Colon (tissue), 2 donors: ENCODE measurements around the gene ATXN2L.
"Not testable (repeated sequence)": the region's sequence is repeated elsewhere in the genome, so short reads cannot be mapped to it uniquely, and the experiment has no call there.

ENCODE experiments used
- FAIRE-seq: peaks from 2 replicates; lab custom pipeline; 2012; peaks lifted over from hg19 to GRCh38; lab: Jason Lieb, UNC
- donor health status: control.
- donor health status: control.

ATXN2L gene, protein sequence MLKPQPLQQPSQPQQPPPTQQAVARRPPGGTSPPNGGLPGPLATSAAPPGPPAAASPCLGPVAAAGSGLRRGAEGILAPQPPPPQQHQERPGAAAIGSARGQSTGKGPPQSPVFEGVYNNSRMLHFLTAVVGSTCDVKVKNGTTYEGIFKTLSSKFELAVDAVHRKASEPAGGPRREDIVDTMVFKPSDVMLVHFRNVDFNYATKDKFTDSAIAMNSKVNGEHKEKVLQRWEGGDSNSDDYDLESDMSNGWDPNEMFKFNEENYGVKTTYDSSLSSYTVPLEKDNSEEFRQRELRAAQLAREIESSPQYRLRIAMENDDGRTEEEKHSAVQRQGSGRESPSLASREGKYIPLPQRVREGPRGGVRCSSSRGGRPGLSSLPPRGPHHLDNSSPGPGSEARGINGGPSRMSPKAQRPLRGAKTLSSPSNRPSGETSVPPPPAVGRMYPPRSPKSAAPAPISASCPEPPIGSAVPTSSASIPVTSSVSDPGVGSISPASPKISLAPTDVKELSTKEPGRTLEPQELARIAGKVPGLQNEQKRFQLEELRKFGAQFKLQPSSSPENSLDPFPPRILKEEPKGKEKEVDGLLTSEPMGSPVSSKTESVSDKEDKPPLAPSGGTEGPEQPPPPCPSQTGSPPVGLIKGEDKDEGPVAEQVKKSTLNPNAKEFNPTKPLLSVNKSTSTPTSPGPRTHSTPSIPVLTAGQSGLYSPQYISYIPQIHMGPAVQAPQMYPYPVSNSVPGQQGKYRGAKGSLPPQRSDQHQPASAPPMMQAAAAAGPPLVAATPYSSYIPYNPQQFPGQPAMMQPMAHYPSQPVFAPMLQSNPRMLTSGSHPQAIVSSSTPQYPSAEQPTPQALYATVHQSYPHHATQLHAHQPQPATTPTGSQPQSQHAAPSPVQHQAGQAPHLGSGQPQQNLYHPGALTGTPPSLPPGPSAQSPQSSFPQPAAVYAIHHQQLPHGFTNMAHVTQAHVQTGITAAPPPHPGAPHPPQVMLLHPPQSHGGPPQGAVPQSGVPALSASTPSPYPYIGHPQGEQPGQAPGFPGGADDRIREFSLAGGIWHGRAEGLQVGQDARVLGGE

DNA sequence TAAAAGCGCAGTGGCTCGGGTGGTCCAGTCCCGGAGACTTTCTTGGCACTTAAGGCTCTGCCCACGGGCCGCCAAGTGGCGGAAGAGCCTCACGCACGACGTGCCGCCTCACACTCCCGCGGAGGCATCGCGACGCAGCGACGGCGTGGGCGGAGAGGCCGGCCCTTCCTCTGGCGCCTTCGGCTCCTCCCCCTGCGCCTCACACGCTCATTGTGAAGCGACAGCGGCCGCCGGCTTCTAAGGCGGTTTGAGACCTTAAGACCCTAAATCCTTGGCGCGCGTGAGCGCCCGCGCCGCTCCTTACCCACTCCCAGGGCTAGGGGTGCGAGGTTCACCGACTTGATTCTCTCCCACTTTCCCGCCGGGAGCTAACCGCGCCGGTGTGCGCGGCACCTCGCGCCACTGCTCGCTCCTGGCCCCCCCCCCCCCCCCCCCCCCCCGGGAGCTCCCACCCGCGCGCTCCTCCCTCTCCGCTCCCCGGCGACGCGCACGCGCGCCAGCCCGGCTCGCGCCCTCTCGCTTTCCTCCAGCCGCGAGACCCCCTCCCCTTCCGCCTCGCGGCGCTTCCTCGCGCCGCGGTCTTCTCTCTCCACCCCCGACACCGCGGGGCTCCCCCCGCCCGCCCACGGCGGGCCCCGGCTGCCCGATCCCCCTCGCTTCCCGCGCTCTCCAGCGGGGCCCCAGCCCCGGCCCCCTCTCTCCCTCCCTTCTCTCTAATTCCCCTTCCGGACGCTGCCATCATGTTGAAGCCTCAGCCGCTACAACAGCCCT lies at the start of gene ATXN2L:
Gene ATXN2L, plus strand, starts transcription at position 480 of the 771 bp plus-strand sequence. Its CDS starts 261 bp downstream, at position 741.
- no peak for FAIRE-seq

DNA sequence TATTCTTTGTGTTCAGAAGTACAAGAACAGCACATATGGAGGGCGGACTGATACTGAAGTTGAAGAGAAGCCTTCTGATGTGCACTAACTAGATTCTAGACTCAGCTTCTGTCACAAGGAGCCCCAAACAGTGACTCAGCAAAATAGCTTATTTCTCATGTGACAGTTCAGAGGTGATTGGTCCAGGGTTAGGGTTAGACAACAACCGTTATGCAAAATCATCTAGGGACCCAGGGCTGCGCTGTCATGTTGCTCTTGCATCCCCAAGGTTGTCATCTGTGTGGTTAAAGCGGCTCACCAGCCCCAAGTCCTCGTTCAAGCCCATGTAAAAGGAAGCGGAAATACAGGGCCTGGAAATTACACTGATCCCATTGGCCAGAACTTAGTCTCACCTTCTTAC lies 41.1 kb upstream of the ATXN2L start:
- not testable (repeated sequence) for FAIRE-seq

DNA sequence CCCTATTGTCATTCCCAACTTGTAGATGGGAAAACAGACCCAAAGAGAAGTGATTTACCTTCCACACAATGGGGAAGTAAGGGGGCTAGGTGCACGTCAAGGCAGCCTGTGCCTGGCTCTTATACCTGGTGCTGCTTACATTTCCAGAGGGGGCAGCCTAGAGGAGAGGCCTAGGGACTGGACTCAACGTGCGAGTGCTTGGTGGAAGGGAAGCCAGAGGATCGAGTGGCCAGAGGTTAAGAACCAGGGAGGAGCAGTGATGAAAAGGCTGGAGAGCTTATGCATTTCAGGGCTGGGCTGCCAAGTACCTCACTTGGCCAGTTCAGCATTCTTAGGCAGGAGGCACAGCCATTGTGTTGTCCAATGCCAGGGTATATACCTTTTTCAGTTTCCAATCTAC lies 40.4 kb upstream of the ATXN2L start:
- not testable (repeated sequence) for FAIRE-seq

DNA sequence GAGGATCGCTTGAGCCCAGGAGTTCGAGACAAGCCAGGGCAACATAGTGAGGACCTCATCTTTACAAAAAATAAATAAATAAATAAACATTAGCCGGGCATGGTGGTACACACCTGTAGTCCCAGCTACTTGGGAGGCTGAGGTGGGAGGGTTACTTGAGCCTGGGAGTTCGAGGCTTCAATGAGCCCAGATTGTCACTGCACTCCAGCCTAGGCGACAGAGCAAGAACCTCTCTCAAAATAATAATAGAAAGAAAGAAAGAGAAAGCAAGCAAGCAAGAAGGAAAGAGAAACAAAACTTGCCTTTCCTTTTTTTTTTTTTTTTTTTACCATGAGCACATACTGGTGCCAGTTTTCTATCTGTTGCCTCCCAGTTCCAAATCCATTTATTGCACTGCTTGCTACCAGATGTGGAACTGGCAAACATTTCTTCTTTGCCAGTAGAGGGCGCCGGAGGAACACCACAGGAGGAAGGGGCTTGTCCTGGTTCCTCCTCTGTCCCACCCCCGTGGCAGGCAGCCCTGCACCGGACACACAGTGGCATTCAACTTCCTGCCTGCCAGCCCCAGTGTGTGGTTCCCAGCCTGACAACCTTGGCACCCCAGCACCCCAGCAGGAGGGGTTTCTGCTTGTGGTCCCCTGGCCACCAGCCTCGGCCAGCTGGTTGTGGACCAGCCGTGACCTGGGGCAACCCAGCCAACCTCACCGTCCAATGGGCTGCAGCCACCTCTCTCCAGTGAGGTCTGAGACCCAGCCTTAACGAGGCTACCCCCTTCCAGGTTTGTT lies 20.4 kb upstream of the ATXN2L start:
- FAIRE-seq: not testable (repeated sequence)

DNA sequence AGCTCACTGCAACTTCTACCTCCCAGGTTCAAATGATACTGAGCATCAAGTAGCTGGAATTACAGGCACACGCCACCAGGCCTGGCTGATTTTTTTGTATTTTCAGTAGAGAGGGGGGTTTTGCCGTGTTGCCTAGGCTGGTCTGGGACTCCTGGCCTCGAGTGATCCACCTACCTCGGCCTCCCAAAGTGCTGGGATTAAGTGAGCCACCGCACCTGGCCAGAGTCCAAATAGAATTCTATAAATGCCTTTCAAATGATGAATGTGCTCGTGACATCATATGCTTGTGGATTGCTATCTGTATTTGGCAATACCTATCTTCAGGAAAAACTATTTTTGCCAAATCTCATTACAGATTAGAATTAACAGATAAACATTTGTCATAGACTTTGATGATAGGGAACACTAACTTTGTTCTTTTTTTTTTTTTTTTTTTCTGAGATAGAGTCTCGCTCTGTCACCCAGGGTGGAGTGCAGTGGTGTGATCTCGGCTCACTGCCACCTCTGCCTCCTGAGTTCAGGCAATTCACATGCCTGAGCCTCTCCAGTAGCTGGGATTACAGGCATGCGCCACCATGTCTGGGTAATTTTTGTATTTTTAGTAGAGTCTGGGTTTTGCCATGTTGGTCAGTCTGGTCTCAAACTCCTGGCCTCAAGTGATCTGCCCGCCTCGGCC lies 15.2 kb upstream of the ATXN2L start:
- FAIRE-seq: not testable (repeated sequence)

- no peak for FAIRE-seq
These were observed 2.8 kb upstream of the ATXN2L start for GRCh38 chr16:28820016-28820415.

DNA sequence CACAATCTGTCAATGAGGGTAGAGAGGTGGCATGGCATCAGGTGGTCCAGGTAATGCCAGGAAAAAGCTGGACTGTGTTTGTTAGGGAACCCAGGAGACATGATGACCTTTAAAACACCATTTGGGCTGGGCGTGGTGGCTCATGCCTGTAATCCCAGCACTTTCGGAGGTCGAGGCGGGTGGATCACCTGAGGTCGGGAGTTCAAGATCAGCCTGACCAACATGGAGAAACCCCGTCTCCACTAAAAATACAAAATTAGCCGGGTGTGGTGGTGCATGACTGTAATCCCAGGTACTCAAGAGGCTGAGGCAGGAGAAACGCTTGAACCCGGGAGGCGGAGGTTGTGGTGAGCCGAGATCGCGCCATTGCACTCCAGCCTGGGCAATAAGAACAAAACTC lies 2.3 kb upstream of the ATXN2L start:
- not testable (repeated sequence) for FAIRE-seq

DNA sequence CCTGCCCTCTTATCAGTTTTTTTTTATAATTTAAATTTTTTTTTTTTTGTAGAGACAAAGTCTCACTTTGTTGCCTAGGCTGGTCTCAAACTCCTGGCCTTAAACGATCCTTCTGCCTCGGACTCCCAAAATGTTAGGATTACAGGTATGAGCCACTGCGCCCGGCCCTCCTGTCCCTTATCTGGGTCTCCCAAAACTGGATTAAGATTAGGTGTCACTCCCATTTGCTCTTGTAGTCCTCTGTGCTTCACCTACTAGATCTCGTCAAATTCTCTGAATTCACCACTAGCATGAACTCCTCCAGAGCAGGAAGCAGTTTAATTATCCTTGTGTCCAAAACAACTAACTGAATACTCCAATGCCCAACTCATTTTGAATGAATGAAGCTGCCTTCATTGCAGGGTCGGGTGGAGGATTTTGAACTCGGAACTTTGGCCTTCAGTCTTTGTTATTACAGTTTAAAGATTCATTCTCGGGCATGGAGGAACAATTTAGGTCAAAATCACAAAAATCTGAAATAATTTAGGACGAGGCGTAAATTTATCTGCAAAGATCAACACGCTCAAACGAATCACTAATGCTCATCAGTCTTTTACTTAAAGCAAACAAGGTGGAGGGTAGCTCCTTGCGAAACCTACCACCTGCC lies 802 bp upstream of the ATXN2L start:
- no peak for FAIRE-seq

- no peak for FAIRE-seq
These were observed 583 bp downstream of the ATXN2L start for GRCh38 chr16:28823291-28823872.

DNA sequence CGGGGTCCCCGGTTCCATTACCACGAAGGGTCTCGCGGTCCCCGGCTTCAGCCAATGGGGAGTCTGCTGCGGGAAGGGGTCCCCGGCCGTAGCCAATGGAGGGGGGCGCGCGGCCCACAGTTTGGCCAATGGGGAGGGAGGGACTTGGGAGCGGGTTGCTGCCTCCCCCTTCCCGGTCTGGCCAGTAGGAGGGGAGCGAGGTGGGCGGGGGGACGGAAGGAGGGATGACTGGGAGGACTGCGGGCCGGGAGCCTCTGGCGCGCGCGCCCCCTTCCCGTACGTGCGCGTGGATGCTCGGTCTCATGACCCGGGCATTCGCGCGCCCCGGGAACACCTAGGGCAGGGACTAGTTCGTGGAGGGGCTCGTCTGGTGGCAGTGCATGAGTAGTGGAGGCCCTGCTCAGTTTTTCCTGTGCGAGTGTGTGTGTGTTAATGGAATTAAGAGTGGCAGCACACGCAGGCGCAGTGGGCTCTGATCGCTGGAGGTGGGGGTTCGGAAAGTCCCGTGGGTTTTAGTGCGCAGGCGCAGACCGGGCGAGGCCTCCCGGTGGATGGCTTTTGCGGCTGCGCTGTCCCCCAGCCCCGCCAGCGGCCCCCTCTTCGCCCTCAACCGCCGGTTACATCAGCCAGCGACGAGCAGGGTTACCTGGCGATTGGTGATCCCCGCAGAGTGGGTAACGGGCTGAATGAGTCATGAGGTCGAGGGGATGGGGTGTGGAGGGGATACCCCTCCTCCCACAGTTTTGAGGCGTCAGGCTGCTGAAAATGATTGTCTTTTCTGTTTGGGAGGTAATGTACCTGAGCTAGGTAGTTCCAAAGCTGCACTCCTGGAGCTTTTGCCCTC lies 1.3 kb downstream of the ATXN2L start:
- FAIRE-seq: no peak

DNA sequence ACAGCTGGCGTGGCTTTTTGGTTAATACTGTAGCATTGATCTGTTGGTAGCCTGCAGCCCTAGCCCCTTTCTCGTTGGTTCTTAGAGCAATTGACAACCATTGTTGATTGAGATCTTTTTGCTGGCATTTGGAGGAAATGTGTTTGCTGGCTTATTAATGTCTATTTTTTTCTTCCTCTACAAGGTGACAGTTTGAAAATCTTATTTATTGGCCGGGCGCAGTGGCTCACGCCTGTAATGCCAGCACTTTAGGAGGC lies 1.8 kb downstream of the ATXN2L start:
- no peak for FAIRE-seq

- FAIRE-seq: no peak
These were observed 3.3 kb downstream of the ATXN2L start for GRCh38 chr16:28826141-28826540.

GRCh38 chr16:28829747-28830146 lies 6.9 kb downstream of the ATXN2L start:
- FAIRE-seq: no peak

GRCh38 chr16:28830531-28830930 lies 7.7 kb downstream of the ATXN2L start:
- no peak for FAIRE-seq

- no peak for FAIRE-seq
These were observed 11.6 kb downstream of the ATXN2L start for GRCh38 chr16:28834349-28834748.

GRCh38 chr16:28834873-28835863 lies 12.4 kb downstream of the ATXN2L start:
- no peak for FAIRE-seq

DNA sequence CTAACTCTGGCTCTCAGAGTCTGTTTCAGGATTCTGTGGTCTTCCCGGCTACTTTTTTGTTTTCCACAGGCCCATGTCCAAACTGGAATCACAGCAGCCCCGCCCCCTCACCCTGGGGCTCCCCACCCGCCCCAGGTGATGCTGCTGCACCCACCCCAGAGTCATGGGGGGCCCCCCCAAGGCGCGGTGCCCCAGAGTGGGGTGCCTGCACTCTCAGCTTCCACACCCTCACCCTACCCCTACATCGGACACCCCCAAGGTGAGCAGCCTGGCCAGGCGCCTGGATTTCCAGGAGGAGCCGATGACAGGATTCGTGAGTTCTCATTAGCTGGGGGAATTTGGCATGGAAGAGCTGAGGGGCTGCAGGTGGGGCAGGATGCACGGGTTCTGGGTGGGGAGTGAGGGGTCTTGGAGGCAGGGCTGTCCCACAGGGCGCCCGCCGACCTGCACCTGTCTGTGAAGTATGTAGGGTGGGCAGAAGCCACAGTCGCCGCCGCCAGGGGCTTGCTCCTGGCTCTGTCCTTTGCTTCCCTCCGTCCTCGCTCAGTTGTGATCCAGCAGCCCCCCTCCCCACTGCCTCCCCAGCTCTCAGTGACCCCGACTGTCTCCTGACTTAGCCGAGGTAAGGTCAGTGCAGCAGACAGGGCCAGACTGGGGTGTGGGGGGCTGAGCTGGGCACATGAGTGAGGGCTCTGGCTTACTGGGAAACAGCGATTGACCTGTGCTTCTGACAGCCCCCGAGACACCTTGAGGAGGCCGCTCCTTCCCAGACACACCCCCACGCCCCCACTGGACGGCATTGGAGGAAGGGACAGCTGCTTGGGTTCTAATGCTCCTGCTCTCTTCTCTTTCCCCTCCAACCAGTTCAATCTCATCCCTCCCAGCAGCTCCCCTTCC lies 13.3 kb downstream of the ATXN2L start:
- FAIRE-seq: no peak
